Central memory CD4-positive, alpha-beta T cell (primary cell): Measurements from ENCODE around the gene BCR.

Experiments used
- DNase-seq: peaks from one replicate; pipeline ENCODE4 v3.0.0; 2022

The BCR gene

DNA sequence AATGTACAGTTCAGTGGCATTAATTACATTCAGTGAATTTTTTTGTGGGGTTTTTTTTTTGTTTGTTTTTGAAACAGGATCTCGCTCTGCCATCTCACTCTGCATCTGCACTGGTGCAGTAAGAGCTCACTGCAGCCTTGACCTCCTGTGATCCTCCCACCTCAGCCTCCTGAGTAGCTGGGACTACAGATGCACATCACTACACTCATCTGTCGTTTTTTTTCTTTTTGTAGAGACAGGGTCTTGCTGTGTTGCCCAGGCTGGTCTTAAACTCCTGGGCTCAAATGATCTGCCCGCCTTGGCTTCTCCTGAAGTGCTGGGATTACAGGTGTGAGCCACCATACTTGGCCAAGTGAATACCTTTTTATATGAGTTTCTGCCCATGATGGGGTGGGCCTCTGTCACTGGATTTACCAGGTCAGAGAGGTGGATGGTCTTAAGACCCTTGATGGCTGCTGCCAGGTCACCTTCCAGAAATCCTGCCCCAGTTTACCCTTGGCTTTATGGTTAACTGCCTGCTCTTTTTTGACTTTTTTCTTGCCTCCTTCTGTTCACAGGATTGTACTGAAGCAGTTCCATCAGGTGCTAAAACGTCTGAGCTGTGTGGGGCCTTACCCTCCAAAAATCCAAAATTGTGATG is 22.6 kb downstream of the BCR start:
- no peak for DNase-seq

DNA sequence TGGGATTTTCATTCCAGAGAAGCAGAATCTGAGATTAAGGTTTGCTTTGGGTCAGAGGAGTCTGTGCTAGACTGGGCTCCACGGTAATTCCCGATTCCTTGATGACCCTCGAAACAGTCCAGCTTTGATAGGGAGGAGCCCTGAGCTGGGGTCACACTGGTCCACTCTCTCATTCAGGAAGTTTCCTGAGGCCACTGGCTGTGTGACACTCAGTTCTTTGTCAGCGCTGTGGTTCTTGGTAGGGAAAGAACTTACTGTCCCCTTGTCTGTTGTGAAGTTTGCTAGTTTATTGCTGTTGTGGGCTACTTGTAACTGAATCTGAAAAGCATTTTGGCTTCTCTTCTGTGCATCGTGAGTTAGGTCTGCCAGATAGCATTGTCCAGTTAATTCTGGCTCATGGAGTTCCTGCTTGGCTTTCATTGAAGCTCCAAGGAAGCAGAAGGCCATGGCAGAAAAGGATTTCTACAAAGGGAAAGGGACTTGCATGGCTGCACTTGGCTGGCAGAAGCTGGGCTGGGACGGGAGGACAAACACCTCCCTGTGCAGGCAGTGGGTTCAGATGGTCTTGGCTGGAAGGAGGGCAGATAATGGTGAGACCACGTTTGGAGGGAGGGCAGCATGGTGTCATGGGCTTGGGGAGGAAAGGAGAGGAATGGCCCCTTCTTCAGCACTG is 23.3 kb downstream of the BCR start:
- DNase-seq: no peak

DNA sequence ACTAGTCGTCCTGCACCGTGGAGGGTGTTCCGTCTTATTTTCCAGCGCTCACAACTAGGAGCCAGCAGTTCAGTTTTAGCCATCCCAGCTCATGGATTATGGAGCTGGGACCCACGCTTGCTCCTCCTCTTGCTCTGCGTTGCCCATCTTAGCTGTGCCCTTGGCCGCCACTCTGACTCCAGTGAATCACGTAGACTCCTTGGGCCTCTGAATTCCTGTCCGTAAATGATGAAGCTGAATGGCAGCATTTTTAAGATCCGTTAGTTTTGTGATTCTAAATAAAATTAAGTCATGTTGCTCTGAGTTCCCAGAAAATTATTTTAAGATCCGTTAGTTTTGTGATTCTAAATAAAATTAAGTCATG is 23.8 kb downstream of the BCR start:
- no peak for DNase-seq

DNA sequence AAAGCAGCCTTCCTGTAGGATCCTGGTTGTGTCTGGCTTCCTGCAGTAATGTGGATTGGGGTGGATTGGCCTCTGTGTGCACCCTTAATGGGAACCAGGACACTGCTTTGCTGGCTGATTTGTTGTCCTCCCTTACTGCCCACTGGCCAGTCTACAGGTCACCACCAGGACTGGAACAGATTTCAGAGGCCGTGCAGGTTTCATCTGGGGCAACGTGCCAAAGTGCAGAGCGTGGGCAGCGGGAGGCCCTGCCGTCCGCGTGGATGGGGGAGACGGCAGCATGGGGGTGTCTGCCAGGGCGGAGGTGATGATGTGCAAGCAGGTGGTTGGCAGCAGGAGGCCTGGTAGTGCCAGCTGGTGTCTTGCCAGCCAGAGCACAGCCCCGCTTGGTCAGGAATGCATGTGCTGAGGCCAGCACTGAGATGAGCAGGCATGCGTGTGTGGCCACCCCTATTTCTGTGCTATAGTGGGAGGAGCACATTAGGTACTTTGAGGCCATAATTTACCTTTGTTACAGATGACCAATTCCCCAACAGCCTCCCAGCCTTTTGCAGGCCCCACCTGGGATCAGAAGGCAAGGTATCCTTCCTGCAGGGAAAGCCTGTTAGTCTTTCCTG is 24.3 kb downstream of the BCR start:
- DNase-seq: no peak

DNA sequence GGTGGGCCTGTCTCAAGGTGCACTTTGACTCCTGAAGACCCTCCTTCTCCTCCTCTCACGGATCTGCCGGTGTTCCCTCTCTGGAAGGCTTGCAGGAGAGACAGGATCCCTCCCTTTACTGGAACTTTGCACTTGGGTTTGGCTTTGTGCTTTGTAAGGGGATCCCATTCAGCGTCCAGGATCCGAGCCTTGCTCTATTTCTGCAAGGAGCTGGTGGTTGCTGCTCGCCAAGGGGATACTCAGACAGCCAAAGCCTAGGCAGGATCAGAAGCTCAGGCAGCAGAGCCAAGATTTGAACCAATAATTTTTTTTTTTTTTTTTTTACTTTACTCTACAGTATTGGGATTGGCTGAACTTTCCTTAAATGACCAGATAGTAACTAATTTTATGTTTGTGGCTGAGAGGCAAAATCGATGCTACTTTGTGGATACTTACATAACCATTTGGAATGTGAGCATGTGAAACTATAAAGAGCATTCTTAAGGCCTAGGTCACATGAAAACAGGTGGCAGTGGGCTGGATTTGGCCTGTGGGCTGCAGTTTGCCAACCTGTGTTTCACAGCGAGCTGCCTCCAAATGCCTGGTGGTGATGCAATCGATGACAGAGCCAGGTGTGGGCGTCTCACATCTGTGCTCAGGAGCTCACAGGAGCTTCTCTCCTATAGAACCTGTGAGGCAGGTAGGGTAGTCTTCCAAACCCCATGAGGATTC is 25.2 kb downstream of the BCR start:
- no peak for DNase-seq

DNA sequence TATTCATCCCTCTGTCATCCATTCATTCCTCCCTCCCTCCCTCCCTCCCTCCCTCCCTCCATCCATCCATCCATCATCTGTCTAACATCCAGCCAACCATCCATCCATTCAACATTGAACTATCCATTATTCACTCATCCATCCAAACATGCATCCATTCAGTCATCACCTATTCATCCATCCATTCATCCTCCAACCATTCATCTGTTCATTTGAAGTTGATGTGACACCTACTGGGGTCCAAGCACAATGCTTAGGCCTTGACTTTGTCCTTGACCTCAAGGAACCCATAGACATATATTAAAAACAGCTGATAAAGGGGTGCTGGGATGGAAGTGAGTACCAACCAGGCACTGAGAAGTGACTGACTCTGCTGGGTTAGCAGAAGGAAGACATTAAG is 26.6 kb downstream of the BCR start:
- no peak for DNase-seq

DNA sequence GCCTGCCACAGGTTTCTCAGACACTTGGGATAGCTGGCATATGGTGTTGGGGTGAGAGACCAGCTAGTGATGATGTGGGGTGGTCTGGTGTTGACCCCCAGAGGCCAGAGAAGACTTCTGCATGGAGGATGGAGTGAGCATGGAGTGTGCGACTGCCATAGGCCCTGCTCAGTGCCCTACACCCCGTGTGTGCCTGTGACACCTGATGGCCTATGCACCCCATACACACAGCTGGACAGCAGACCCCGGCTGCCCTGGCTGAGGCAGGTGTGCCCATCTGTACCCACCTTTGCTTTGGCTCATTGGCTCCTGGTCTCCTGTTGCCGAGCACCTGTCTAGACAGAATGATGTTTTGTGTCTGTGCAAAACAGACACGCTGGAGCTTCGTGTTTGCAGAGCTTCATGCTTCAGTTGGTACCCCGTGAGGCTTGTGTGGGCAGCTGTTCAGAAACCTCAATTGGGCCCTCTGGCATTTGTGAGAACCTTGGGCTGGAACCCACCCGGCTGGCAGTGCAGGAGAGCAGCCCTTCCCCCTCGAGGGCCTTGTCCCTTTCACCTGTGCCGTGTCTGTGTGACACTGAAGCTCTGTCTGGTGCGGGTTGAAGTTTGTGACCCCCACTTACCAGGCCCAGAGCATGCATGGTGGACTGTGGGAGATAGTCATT is 27.6 kb downstream of the BCR start:
- DNase-seq: no peak

DNA sequence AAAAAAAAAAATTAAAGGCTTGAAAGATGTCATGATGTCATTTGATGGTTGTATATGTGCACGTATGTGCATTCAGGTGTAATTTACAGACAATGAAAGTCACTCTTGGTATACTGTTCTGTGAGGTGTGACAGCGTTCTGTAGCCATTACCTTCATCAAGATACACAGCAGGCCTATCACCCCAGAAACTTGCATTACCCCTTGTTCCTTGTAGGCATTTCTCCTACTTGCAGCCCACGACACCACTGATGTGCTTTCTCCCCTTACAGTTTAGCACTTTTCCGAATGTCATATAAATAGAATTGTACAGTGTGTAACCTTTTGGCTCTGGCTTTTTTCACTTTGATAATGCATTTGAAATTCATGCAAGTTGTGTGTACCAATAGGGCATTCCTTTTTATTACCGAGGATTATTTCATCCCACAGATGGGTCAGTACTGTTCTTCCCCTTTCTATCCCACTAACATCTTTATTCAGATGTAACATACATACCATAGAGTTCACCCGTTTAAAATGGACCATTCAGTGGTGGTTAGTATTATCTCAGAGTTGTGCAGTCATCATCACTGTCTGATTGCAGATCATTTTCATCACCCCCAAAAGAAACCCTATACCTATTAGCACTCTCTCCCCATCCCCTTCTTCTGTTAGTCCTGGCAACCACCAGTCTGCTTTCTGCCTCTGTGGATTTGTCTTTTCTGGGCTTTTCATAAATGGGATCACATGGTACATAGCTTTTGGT is 30.3 kb downstream of the BCR start:
- no peak for DNase-seq

DNA sequence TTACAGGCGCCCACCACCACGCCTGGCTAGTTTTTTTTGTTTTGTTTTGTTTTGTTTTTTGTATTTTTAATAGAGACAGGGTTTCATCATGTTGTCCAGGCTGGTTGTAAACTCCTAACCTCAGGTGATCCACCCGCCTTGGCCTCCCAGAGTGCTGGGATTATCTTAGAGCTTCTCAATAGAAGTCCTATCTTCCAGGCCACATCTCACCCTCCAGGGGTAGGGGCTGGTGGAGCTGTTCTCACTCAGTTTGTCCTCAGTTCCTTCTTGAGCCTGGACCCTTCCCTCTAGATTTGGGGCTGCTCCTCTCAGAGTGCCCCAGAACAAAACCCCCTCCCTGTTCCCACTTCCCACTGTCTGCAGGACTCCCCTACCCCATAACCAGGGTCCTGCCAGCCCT is 31.3 kb downstream of the BCR start:
- no peak for DNase-seq

DNA sequence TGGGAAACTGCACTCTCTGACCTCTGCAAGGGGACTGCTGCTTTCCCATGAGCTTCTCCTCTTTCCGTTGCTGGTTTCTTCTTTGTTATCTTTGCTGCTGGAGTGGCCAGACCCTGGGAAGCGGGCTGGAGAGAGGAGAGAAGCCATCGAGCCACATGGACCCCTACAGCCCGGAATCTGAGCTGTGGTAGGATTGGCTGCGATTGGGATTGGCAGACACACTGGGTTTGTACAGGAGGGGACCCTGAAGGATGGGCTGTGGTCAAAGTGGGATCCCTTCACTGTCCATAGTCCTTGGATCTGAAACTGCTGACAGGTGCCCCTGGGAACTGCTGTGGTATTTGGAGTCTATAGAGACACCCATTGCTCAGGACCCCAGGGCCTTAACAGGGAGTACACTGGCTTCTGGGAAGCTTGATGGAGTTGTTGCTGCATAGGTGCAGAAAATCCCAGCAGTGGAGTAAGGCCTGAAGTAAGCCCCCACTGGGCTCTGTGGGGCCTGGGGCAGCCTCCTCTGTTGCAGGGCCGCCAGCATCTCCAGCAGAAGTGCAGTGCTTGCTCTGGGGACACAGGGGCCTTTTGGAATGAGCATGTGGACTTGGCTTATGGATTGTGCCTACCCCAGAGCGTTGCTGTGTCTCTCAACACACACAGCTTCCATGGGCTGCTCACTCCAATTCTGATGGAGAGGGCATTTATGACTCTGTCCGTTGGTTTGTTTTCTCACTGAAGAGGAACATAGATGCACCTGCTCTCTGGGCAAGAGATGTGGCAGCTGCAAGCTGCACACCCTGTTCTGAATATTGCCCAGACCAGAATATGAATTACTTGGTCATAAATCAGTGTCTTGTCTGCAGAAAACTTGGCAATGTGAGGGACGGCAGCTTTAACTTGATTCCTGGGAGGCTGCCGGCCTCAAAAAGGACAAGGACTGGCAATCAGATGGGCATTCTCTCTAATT is 32.0 kb downstream of the BCR start:
- DNase-seq: no peak

- DNase-seq: no peak
Measured at GRCh38 chr22:23213022-23213555, 32.8 kb downstream of the BCR start.

DNA sequence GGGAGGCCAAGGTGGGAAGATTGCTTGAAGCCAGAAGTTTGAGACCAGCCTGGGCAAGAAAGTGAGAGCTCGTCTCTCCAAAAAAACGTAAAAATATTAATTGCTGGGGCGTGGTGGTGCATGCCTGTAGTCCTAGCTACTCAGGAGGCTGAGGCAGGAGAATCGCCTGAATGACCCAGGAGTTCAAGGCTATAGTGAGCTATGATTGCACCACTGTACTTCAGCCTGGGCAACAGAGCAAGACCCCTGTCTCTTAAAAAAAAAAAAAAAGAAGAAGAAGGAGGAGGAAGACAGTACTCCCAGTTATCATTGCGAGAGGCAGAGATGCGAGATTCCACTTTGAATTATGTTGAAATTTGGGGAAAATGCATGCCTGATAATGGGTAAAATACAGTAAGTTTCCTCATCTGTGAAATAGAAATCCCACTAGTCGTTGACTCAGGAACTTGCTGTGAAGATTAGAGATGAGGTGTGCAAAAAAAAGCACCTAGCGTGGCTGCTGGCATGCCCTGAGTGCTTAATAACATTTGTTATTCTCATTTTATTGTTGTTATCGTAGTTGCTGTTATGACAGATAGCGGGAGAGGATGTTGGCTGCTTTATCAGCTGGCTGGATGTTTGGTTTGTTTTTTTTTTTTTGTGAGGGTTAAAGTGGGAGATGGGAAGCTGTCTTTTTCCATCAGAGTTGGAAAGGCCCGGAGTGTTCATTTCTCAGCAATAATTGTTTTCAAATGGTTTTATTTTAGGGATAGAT is 33.4 kb downstream of the BCR start:
- DNase-seq: no peak

- no peak for DNase-seq
Measured at GRCh38 chr22:23214398-23214797, 34.1 kb downstream of the BCR start.

DNA sequence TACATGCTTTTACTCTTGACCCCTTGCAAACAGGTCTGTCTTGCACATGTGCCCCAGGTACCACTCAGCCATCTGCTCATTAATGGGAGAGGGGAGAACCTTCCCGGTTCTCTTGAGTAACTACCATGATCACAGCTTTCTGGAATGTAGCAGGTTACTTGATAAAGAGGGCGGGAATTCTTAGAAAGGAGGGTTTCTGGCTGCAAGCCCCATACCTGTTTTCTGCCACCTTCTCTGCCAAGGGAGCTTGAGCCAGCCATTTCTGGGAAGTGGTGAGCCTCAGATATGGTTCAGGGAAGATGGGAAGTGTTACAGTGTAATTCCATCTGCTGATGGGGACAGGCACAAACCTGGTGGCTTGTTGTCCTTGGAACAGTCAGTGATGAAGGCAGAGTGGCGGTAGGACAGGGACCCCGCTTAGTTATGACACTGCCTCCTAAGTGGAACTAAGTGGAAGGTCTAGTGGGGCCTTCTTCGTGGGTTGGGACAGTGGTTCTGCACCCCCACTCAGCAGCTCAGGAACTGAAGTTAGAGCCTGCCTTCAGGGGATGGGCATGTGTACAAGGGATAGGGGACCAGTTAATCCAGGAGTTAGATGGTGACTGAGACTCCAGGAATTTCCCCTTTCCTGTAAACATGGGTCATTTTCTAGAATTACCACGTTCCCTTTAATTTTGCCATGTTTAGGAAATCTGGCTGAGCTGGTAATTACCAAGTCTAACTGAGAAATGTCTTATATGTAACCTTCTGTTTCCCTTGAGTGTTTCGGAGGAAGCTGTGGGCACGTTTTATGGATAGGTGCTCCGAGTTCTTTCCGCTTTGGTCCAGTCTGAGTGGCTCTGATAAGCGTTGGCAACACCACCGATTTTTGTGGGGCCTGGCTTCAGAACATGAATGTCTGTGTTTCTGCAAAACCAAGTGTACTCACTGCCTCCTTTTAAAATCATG is 35.3 kb downstream of the BCR start:
- DNase-seq: no peak

GRCh38 chr22:23216461-23217170 is 36.3 kb downstream of the BCR start:
- peak; percentile 53 for DNase-seq

- DNase-seq: no peak
Measured at GRCh38 chr22:23217171-23218052, 37.1 kb downstream of the BCR start.
